ENCODE data around the gene CHST3. TPM values are rescaled to one million over a fixed set of nuclear protein-coding genes. Genes with fewer than 3 reads are reported as not detected.

CHST3 gene
- total RNA-seq, 1 donor from 2014 or later = 7.2 TPM

GRCh38 chr10:72010234-72010973 is 46.2 kb downstream of the CHST3 start:
- DNase-seq = no peak

- DNase-seq = no peak
Measured at GRCh38 chr10:72011016-72011415, 46.8 kb downstream of the CHST3 start.

- peak; percentile 73 for DNase-seq
Measured at GRCh38 chr10:72011468-72011867, 47.3 kb downstream of the CHST3 start.

- DNase-seq = no peak
Measured at GRCh38 chr10:72011976-72012512, 47.8 kb downstream of the CHST3 start.

- no peak for DNase-seq
Measured at GRCh38 chr10:72012796-72013195, 48.6 kb downstream of the CHST3 start.

GRCh38 chr10:72013202-72013945 is 49.2 kb downstream of the CHST3 start:
- no peak for DNase-seq

GRCh38 chr10:72014197-72014596 is 50.0 kb downstream of the CHST3 start:
- DNase-seq = no peak

GRCh38 chr10:72014785-72015480 is 50.7 kb downstream of the CHST3 start:
- DNase-seq = no peak

- DNase-seq = no peak
Measured at GRCh38 chr10:72015841-72016240, 51.6 kb downstream of the CHST3 start.

- no peak for DNase-seq
Measured at GRCh38 chr10:72016608-72017300, 52.6 kb downstream of the CHST3 start.

GRCh38 chr10:72019085-72019876 is 55.1 kb downstream of the CHST3 start:
- DNase-seq = no peak

- no peak for DNase-seq
Measured at GRCh38 chr10:72020914-72021809, 57.0 kb downstream of the CHST3 start.

- no peak for DNase-seq
Measured at GRCh38 chr10:72022228-72022627, 58.0 kb downstream of the CHST3 start.

- DNase-seq = no peak
Measured at GRCh38 chr10:72024596-72024995, 60.4 kb downstream of the CHST3 start.

GRCh38 chr10:72025400-72025799 is 61.2 kb downstream of the CHST3 start:
- DNase-seq = no peak

- DNase-seq = no peak
Measured at GRCh38 chr10:72025832-72026231, 61.6 kb downstream of the CHST3 start.

- no peak for DNase-seq
Measured at GRCh38 chr10:72026278-72027111, 62.3 kb downstream of the CHST3 start.

- DNase-seq = no peak
Measured at GRCh38 chr10:72027498-72027897, 63.3 kb downstream of the CHST3 start.

GRCh38 chr10:72029414-72029813 is 65.2 kb downstream of the CHST3 start:
- no peak for DNase-seq
